ENCODE measurements around the gene AGBL1.

DNA sequence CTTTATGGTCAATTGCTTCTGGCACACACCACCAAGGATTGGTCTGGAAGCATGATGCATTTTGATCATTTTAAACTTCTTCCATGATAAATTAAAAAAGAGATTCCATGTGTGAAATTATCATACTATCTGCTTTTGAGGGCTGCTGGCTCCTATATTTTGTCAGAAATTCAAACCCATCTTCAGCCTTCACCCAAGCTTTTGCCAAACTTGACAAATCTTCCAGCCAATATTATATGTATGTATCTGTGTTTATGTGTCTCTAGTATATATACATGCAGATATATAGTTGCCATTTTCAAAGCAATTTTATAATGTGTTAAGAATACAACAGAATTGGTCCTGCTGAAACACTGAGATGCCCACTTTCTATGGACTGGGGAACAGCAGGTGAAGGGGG is 275.7 kb downstream of the AGBL1 start:
- TF ChIP-seq CTCF (IDR thresholded peaks at IDR 0.05; ENCODE audit: borderline replicate concordance, extremely low read depth, low read length, poor library complexity, severe bottlenecking) (no peak), EZH2 (IDR thresholded peaks at IDR 0.05; ENCODE audit: borderline replicate concordance, low read depth, low read length, severe bottlenecking) (no peak)

Data from DND-41 (cell line).